HepG2 (cell line): ENCODE data around the gene KLHL36. TPM values are rescaled to one million over a fixed set of nuclear protein-coding genes. Genes with fewer than 3 reads are reported as not detected.

Experiments used
- CBX5 ChIP-seq: sonication (generic); formaldehyde crosslinking; IDR thresholded peaks from 2 replicates; pipeline ENCODE4 v1.4.0; 2020; ENCODE audit warnings: missing genetic modification reagents, borderline replicate concordance
- HMGXB3 ChIP-seq: sonication (generic); formaldehyde crosslinking; IDR thresholded peaks from 2 replicates; pipeline ENCODE4 v1.4.0; 2020; ENCODE audit warnings: missing genetic modification reagents, borderline replicate concordance
- MTF1 ChIP-seq: sonication (generic); formaldehyde crosslinking; IDR thresholded peaks from 2 replicates; pipeline ENCODE4 v1.5.0; 2020; ENCODE audit warnings: missing genetic modification reagents
- POLR2AphosphoS5 ChIP-seq: IDR thresholded peaks from 2 replicates; pipeline ENCODE4 v1.6.1; 2012; ENCODE audit warnings: low read depth, low read length
- ZBTB10 ChIP-seq: sonication (generic); formaldehyde crosslinking; IDR thresholded peaks from 2 replicates; pipeline ENCODE4 v1.4.0; 2020; ENCODE audit warnings: missing genetic modification reagents, borderline replicate concordance
- ZHX1 ChIP-seq: sonication (generic); formaldehyde crosslinking; IDR thresholded peaks from 2 replicates; pipeline ENCODE4 v1.8.1; 2022; ENCODE audit warnings: low read depth, mild to moderate bottlenecking, missing genetic modification reagents
- ZKSCAN1 ChIP-seq: fragments of 150-350 bp; IDR thresholded peaks from 2 replicates; pipeline ENCODE4 v1.6.1; 2014; ENCODE audit warnings: low read length
- ZNF253 ChIP-seq: sonication (generic); formaldehyde crosslinking; IDR thresholded peaks from 2 replicates; pipeline ENCODE4 v1.8.0; 2022; ENCODE audit warnings: mild to moderate bottlenecking, missing genetic modification reagents, borderline replicate concordance
- polyA plus RNA-seq, 8 experiments: library from polyadenylated mRNA; depleted of rRNA in 3 of 8; stranded (reverse) in 7 of 8; unstranded in 1 of 8; fragments of >200 nt; fragmentation: Illumina TruSeq in 4 of 8; extraction: Trizol in 4 of 8; gene quantifications; 2 replicates each; pipeline versions ENCODE4 v1.2.1 to v1.2.3, GENCODE V29; 2011 to 2016; ENCODE audit warnings: low read depth in 4 of 8, missing spikeins in 1 of 8, mixed read lengths in 1 of 8; ENCODE audit not compliant: insufficient read depth in 1 of 8
- total RNA-seq, 5 experiments: library from RNA; depleted of rRNA; stranded (reverse); fragments of >200 nt; fragmentation: Illumina TruSeq; extraction: Trizol; gene quantifications; 2 replicates each; pipeline ENCODE4 v1.2.3, GENCODE V29; 2016; ENCODE audit warnings: low read depth in 1 of 5
- TF ChIP-seq, protein P1 (sequence below): sonication (generic); formaldehyde crosslinking; IDR thresholded peaks from 2 replicates; pipeline ENCODE4 v1.5.1; 2020; ENCODE audit warnings: missing genetic modification reagents, mild to moderate bottlenecking, borderline replicate concordance

Gene KLHL36
- total and polyA plus RNA-seq, 2 of the 13 experiments (the other 11 are each of a cell fraction or from before 2014, with no cell fraction given), result 24.3 to 26.0 TPM

DNA sequence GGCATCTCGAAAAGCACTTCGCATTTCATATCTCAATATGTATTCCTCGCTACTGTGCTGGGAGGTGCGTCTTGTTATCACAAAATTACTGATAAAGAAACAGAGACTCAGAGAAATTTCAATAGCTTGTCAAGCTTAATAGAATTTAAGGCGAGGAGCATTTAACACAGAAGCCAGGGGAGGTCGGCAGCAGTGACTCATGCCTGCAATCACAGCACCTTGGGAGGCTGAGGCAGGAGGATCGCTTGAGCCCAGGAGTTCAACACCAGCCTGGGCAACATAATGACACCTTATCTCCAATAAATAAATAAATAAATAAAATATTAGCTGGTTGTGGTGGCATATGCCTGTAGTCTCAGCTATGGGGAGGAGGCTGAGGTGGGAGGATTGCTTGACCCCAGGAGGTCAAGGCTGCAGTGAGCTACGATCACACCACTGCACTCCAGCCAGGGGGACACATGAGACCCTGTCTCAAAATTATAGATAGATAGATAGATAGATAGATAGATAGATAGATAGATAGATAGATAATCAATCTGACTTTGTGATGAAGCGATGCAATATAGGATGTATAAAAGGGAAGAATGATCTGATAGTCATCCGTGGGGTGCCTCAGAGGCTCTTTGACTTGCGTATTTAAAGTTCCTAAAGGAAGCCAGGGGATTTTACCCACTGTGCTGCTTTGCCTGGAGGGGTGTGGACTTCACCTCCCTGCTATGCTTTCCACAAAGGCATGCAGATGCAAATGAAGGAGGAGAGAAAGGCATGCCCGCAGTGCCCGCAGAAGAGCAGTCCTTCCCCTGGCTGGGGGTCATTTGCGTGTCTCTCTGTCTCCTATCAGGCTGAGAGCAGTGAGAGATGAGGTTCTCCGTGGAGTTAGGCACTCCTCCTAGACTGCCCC lies 35.6 kb downstream of the KLHL36 start (continued):
- TF ChIP-seq, protein P1, sequence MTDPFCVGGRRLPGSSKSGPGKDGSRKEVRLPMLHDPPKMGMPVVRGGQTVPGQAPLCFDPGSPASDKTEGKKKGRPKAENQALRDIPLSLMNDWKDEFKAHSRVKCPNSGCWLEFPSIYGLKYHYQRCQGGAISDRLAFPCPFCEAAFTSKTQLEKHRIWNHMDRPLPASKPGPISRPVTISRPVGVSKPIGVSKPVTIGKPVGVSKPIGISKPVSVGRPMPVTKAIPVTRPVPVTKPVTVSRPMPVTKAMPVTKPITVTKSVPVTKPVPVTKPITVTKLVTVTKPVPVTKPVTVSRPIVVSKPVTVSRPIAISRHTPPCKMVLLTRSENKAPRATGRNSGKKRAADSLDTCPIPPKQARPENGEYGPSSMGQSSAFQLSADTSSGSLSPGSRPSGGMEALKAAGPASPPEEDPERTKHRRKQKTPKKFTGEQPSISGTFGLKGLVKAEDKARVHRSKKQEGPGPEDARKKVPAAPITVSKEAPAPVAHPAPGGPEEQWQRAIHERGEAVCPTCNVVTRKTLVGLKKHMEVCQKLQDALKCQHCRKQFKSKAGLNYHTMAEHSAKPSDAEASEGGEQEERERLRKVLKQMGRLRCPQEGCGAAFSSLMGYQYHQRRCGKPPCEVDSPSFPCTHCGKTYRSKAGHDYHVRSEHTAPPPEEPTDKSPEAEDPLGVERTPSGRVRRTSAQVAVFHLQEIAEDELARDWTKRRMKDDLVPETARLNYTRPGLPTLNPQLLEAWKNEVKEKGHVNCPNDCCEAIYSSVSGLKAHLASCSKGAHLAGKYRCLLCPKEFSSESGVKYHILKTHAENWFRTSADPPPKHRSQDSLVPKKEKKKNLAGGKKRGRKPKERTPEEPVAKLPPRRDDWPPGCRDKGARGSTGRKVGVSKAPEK (CRISPR knock-in tag), result no peak
- TF ChIP-seq MTF1 (CRISPR knock-in tag) (no peak), ZNF253 (CRISPR knock-in tag) (no peak), POLR2AphosphoS5 (no peak), CBX5 (CRISPR knock-in tag) (no peak), ZBTB10 (no peak), HMGXB3 (CRISPR knock-in tag) (no peak), ZHX1 (no peak), ZKSCAN1 (no peak)
